Measurements from ENCODE around the gene SLC38A6.

The SLC38A6 gene

DNA sequence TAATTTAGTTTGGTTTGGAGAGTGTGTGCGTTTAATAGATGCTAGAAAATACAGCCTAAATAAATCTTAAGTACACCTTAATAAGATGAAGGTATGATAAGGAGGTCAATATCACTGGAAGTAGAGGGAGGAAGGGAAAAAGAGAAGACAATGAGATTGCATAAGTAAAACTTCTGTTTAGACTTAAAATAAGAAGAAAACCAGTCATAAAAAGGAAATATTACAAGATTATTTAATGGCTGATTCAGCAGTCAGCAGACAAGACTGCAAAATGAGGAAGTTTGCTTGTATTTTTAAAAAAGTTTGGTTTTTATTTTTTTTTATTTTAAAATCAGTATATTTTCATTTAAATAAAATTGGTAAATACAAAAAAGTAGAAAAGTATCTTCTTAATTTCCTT lies 3.2 kb downstream of the SLC38A6 start:
- H3K27ac ChIP-seq (replicated peaks; ENCODE audit: low read length) = no peak overlapping the region
- H3K18ac ChIP-seq (ENCODE audit: low read length) = no peak overlapping the region
- no peak overlapping the region for H3K4me2 ChIP-seq (ENCODE audit: insufficient read depth, low read length, poor library complexity, severe bottlenecking)
- no peak overlapping the region for H4K8ac ChIP-seq (ENCODE audit: low read depth, low read length)
- DNase-seq (ENCODE audit: low spot score) = no peak
- peaks cover 2% of the 10 kb centered on the region for H3K79me1 ChIP-seq (ENCODE audit: low read depth, low read length)
- WGBS, 2 donors (ENCODE audit: extremely low coverage in 2 of 2, insufficient read length in 2 of 2, insufficient replicate concordance in 1 of 2) = no CpG with 5 or more reads among the region's 1 CpG
- no peaks in the 10 kb centered on the region for H3K9me3 ChIP-seq (replicated peaks in 1 of 2; ENCODE audit: control insufficient read depth in 2 of 2, insufficient read depth in 1 of 2, low read depth in 1 of 2, low read length in 2 of 2)
- H4K91ac ChIP-seq (ENCODE audit: low read depth, low read length, poor library complexity) = no peak overlapping the region
- H3K36me3 ChIP-seq (replicated peaks in 1 of 2; ENCODE audit: control insufficient read depth in 2 of 2, insufficient read depth in 2 of 2, low read length in 2 of 2) = peaks cover 1 to 34% of the 10 kb centered on the region in 2 donors
- H2AFZ ChIP-seq (ENCODE audit: low read length) = no peak overlapping the region
- no peak overlapping the region for H3K23ac ChIP-seq (ENCODE audit: low read depth, low read length, poor library complexity)
- H3K4ac ChIP-seq (ENCODE audit: low read length) = no peak overlapping the region
- no peak overlapping the region for H2BK12ac ChIP-seq (ENCODE audit: low read length)
- H3K14ac ChIP-seq (ENCODE audit: low read length) = no peak overlapping the region
- no peak overlapping the region for H2BK120ac ChIP-seq (ENCODE audit: low read depth, low read length)
- H2BK5ac ChIP-seq (ENCODE audit: low read length) = no peak overlapping the region
- H3K27me3 ChIP-seq (ENCODE audit: control insufficient read depth in 3 of 3, insufficient read depth in 3 of 3, low read depth in 1 of 3, low read length in 3 of 3) = no peaks in the 10 kb centered on the region
- H3K4me3 ChIP-seq (ENCODE audit: low read length in 2 of 2) = no peak overlapping the region
- H2BK15ac ChIP-seq (ENCODE audit: low read length) = no peak overlapping the region
- H3K4me1 ChIP-seq (ENCODE audit: control insufficient read depth in 2 of 2, insufficient read depth in 1 of 2, low read depth in 1 of 2, low read length in 2 of 2) = peaks cover 0 to 3% of the 10 kb centered on the region in 2 donors
- no peak overlapping the region for H2AK5ac ChIP-seq (ENCODE audit: low read depth, low read length)
- H3K9ac ChIP-seq (ENCODE audit: low read depth, low read length, poor library complexity) = no peak overlapping the region

DNA sequence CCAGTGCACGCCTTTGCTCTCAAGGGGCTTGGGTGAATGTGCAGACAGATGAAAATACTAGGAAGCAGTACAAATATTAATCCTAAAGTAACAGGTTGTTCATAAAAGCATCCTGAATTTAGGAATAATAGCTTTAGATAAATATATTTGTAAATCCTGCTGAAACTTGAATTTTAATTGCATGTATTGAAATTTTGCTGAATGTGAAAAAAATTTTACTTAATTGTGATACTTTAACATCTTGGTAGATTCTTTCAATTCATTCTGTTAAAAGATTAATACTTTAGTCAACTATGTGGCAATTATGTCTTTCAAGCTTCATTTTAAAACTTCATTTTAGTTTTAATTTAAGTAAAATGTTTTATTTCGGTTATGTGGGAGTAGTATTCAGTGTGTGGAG lies 5.5 kb downstream of the SLC38A6 start:
- no peak overlapping the region for H3K4me3 ChIP-seq (ENCODE audit: low read length in 2 of 2)
- H3K79me1 ChIP-seq (ENCODE audit: low read depth, low read length) = no peaks in the 10 kb centered on the region
- no peak overlapping the region for H4K91ac ChIP-seq (ENCODE audit: low read depth, low read length, poor library complexity)
- no peak for DNase-seq (ENCODE audit: low spot score)
- no peak overlapping the region for H3K18ac ChIP-seq (ENCODE audit: low read length)
- no peak overlapping the region for H2AK5ac ChIP-seq (ENCODE audit: low read depth, low read length)
- no peak overlapping the region for H4K8ac ChIP-seq (ENCODE audit: low read depth, low read length)
- no peak overlapping the region for H2BK12ac ChIP-seq (ENCODE audit: low read length)
- H3K9ac ChIP-seq (ENCODE audit: low read depth, low read length, poor library complexity) = no peak overlapping the region
- peaks cover 5 to 44% of the 10 kb centered on the region in 2 donors for H3K36me3 ChIP-seq (replicated peaks in 1 of 2; ENCODE audit: control insufficient read depth in 2 of 2, insufficient read depth in 2 of 2, low read length in 2 of 2)
- no peak overlapping the region for H3K4me2 ChIP-seq (ENCODE audit: insufficient read depth, low read length, poor library complexity, severe bottlenecking)
- no peak overlapping the region for H2BK15ac ChIP-seq (ENCODE audit: low read length)
- no peak overlapping the region for H3K14ac ChIP-seq (ENCODE audit: low read length)
- no peak overlapping the region for H2AFZ ChIP-seq (ENCODE audit: low read length)
- 100% methylated on average over 1 of the region's 2 CpGs; no CpG with 5 or more reads in 1 of the 2 donors for WGBS, 2 donors (ENCODE audit: extremely low coverage in 2 of 2, insufficient read length in 2 of 2, insufficient replicate concordance in 1 of 2)
- no peaks in the 10 kb centered on the region for H3K27me3 ChIP-seq (ENCODE audit: control insufficient read depth in 3 of 3, insufficient read depth in 3 of 3, low read depth in 1 of 3, low read length in 3 of 3)
- H2BK120ac ChIP-seq (ENCODE audit: low read depth, low read length) = no peak overlapping the region
- H3K9me3 ChIP-seq (replicated peaks in 1 of 2; ENCODE audit: control insufficient read depth in 2 of 2, insufficient read depth in 1 of 2, low read depth in 1 of 2, low read length in 2 of 2) = no peaks in the 10 kb centered on the region
- no peak overlapping the region for H3K4ac ChIP-seq (ENCODE audit: low read length)
- no peak overlapping the region for H3K27ac ChIP-seq (replicated peaks; ENCODE audit: low read length)
- H3K4me1 ChIP-seq (ENCODE audit: control insufficient read depth in 2 of 2, insufficient read depth in 1 of 2, low read depth in 1 of 2, low read length in 2 of 2) = peaks cover 0 to 3% of the 10 kb centered on the region in 2 donors
- no peak overlapping the region for H3K23ac ChIP-seq (ENCODE audit: low read depth, low read length, poor library complexity)
- H2BK5ac ChIP-seq (ENCODE audit: low read length) = no peak overlapping the region

DNA sequence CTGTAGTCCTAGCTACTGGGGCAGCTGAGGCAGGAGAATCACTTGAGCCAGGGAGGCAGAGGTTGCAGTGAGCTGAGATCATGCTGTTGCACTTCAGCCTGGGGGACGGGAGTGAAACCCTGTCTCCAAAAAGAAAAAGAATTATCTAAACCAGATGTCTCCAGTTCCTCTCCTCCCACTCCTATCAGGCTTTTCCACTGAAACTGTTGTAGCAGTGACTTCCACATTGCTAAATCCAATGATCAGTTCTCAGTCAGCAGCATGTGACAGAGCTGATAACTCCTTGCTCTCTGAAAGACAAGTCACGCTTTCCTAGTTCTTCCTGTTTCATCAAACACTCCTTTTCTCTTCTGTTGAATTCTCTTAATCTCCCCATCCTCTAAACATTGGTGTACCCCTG lies 8.6 kb downstream of the SLC38A6 start:
- DNase-seq (ENCODE audit: low spot score) = no peak
- Histone ChIP-seq H2BK120ac (ENCODE audit: low read depth, low read length) (no peak overlapping the region), H2BK12ac (ENCODE audit: low read length) (no peak overlapping the region), H3K9ac (ENCODE audit: low read depth, low read length, poor library complexity) (no peak overlapping the region), H3K4ac (ENCODE audit: low read length) (no peak overlapping the region), H3K27ac (replicated peaks; ENCODE audit: low read length) (no peak overlapping the region), H4K8ac (ENCODE audit: low read depth, low read length) (no peak overlapping the region), H3K36me3 (replicated peaks in 1 of 2; ENCODE audit: control insufficient read depth in 2 of 2, insufficient read depth in 2 of 2, low read length in 2 of 2) (peaks cover 5 to 47% of the 10 kb centered on the region in 2 donors), H2AK5ac (ENCODE audit: low read depth, low read length) (no peak overlapping the region), H3K4me1 (ENCODE audit: control insufficient read depth in 2 of 2, insufficient read depth in 1 of 2, low read depth in 1 of 2, low read length in 2 of 2) (no peaks in the 10 kb centered on the region), H3K79me1 (ENCODE audit: low read depth, low read length) (no peaks in the 10 kb centered on the region), H2AFZ (ENCODE audit: low read length) (no peak overlapping the region), H2BK5ac (ENCODE audit: low read length) (no peak overlapping the region), H2BK15ac (ENCODE audit: low read length) (no peak overlapping the region), H3K23ac (ENCODE audit: low read depth, low read length, poor library complexity) (no peak overlapping the region), H3K4me2 (ENCODE audit: insufficient read depth, low read length, poor library complexity, severe bottlenecking) (no peak overlapping the region), H3K18ac (ENCODE audit: low read length) (no peak overlapping the region), H3K9me3 (replicated peaks in 1 of 2; ENCODE audit: control insufficient read depth in 2 of 2, insufficient read depth in 1 of 2, low read depth in 1 of 2, low read length in 2 of 2) (no peaks in the 10 kb centered on the region), H3K14ac (ENCODE audit: low read length) (no peak overlapping the region), H4K91ac (ENCODE audit: low read depth, low read length, poor library complexity) (no peak overlapping the region), H3K27me3 (ENCODE audit: control insufficient read depth in 3 of 3, insufficient read depth in 3 of 3, low read depth in 1 of 3, low read length in 3 of 3) (no peaks in the 10 kb centered on the region), H3K4me3 (ENCODE audit: low read length in 2 of 2) (no peak overlapping the region)
- no CpG with 5 or more reads among the region's 2 CpGs for WGBS, 2 donors (ENCODE audit: extremely low coverage in 2 of 2, insufficient read length in 2 of 2, insufficient replicate concordance in 1 of 2)

DNA sequence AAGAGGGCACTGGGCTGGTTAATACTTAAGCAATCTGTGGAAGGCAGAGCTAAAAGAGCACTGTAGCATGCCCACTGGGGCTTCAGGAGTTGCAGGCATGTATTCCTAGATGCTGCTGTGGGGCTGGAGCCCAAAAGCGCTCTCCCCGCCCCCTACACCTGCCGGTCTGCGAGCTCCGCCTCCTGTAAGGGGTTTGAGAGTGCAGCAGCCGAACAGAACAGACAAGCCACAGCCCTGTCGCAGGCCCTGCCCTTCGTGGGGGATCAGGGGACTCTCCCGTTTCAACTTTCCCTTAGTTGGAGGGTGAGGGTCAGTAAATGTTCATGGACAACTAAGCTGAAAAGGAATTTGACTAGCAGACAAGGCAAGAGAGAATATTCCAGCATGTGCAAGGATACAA lies 17.6 kb downstream of the SLC38A6 start:
- no peak overlapping the region for H4K91ac ChIP-seq (ENCODE audit: low read depth, low read length, poor library complexity)
- H3K4ac ChIP-seq (ENCODE audit: low read length) = no peak overlapping the region
- no peak overlapping the region for H3K4me2 ChIP-seq (ENCODE audit: insufficient read depth, low read length, poor library complexity, severe bottlenecking)
- WGBS, 2 donors (ENCODE audit: extremely low coverage in 2 of 2, insufficient read length in 2 of 2, insufficient replicate concordance in 1 of 2) = no CpG with 5 or more reads among the region's 9 CpGs
- H3K79me1 ChIP-seq (ENCODE audit: low read depth, low read length) = no peaks in the 10 kb centered on the region
- H2BK12ac ChIP-seq (ENCODE audit: low read length) = no peak overlapping the region
- no peak overlapping the region for H3K14ac ChIP-seq (ENCODE audit: low read length)
- no peak overlapping the region for H2AFZ ChIP-seq (ENCODE audit: low read length)
- H3K18ac ChIP-seq (ENCODE audit: low read length) = no peak overlapping the region
- no peak overlapping the region for H2BK15ac ChIP-seq (ENCODE audit: low read length)
- no peak overlapping the region for H3K23ac ChIP-seq (ENCODE audit: low read depth, low read length, poor library complexity)
- DNase-seq (ENCODE audit: low spot score) = no peak
- no peaks in the 10 kb centered on the region for H3K4me1 ChIP-seq (ENCODE audit: control insufficient read depth in 2 of 2, insufficient read depth in 1 of 2, low read depth in 1 of 2, low read length in 2 of 2)
- H2BK5ac ChIP-seq (ENCODE audit: low read length) = no peak overlapping the region
- H3K9me3 ChIP-seq (replicated peaks in 1 of 2; ENCODE audit: control insufficient read depth in 2 of 2, insufficient read depth in 1 of 2, low read depth in 1 of 2, low read length in 2 of 2) = peaks cover 5% of the 10 kb centered on the region in 2 donors
- no peak overlapping the region for H2BK120ac ChIP-seq (ENCODE audit: low read depth, low read length)
- peaks cover 0 to 2% of the 10 kb centered on the region in 2 donors for H3K36me3 ChIP-seq (replicated peaks in 1 of 2; ENCODE audit: control insufficient read depth in 2 of 2, insufficient read depth in 2 of 2, low read length in 2 of 2)
- H3K9ac ChIP-seq (ENCODE audit: low read depth, low read length, poor library complexity) = no peak overlapping the region
- no peaks in the 10 kb centered on the region for H3K27me3 ChIP-seq (ENCODE audit: control insufficient read depth in 3 of 3, insufficient read depth in 3 of 3, low read depth in 1 of 3, low read length in 3 of 3)
- H3K4me3 ChIP-seq (ENCODE audit: low read length in 2 of 2) = no peak overlapping the region
- no peak overlapping the region for H2AK5ac ChIP-seq (ENCODE audit: low read depth, low read length)
- no peak overlapping the region for H3K27ac ChIP-seq (replicated peaks; ENCODE audit: low read length)
- no peak overlapping the region for H4K8ac ChIP-seq (ENCODE audit: low read depth, low read length)
